ENCODE data around the gene PDPK1.

DNA sequence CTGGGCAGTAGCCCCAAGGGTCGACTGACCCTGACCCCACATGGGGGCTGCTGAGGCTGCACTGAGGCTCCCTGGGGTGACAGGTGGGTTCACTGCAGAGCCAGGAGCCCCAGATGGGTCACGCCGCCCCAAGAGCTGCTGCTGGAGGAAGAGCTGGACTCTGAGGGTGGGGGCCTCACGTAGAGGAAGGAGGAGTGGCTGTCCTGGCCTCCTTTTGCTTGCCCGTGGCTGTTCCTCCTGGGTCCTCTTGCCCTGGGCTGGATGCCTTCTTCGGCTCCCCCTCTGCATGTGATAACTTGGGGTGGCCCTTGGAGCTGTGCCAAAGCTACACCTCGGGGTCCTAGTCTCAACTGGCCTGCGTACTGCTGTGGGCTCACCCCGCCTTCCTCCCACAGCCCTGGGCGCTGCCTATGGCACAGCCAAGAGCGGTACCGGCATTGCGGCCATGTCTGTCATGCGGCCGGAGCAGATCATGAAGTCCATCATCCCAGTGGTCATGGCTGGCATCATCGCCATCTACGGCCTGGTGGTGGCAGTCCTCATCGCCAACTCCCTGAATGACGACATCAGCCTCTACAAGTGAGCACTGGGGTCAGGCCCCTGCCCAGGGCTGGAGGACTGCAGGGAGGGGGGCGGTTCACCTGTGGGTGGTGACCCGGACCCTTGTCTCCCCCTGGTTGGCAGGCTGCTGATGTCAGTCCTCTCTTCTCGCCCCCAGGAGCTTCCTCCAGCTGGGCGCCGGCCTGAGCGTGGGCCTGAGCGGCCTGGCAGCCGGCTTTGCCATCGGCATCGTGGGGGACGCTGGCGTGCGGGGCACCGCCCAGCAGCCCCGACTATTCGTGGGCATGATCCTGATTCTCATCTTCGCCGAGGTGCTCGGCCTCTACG is 18.8 kb upstream of the PDPK1 start:
- TF ChIP-seq, protein P1, sequence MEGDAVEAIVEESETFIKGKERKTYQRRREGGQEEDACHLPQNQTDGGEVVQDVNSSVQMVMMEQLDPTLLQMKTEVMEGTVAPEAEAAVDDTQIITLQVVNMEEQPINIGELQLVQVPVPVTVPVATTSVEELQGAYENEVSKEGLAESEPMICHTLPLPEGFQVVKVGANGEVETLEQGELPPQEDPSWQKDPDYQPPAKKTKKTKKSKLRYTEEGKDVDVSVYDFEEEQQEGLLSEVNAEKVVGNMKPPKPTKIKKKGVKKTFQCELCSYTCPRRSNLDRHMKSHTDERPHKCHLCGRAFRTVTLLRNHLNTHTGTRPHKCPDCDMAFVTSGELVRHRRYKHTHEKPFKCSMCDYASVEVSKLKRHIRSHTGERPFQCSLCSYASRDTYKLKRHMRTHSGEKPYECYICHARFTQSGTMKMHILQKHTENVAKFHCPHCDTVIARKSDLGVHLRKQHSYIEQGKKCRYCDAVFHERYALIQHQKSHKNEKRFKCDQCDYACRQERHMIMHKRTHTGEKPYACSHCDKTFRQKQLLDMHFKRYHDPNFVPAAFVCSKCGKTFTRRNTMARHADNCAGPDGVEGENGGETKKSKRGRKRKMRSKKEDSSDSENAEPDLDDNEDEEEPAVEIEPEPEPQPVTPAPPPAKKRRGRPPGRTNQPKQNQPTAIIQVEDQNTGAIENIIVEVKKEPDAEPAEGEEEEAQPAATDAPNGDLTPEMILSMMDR (conservative IDR thresholded peaks at IDR 0.05; ENCODE audit: low read length) = no peak
- TF ChIP-seq EZH2phosphoT487 (IDR thresholded peaks at IDR 0.05; ENCODE audit: borderline replicate concordance, low read depth, low read length) = no peak

Data from OCI-LY7 (cell line).